Pancreas (tissue), 10 donors: ENCODE data around the gene CRYM. TPM values are rescaled to one million over a fixed set of nuclear protein-coding genes. Genes with fewer than 3 reads are reported as not detected.
A peak's percentile ranks its signal among the peaks of the same experiment; 100 is the strongest.

Experiments used
- ATAC-seq, 4 donors: fragments of 200-7000 bp; cut with Tn5 transposase; one replicate each; pipeline versions ENCODE4 v1.8.0 to v1.9.1; 2020; ENCODE audit warnings: mild to moderate bottlenecking in 4 of 4, moderate library complexity in 4 of 4
- DNase-seq, 6 donors: peaks; one replicate each; pipeline ENCODE4 v3.0.0-alpha.2; 2020
- FAIRE-seq: peaks from 2 replicates; lab custom pipeline; 2012; peaks lifted over from hg19 to GRCh38; lab: Jason Lieb, UNC
- H3K27ac ChIP-seq, 4 donors: fragments of 200-600 bp; sonication (generic); 1 replicate in 3 of 4; 2 replicates in 1 of 4; pipeline versions ENCODE4 v1.5.0 to v1.8.0; 2020
- H3K27me3 ChIP-seq, 4 donors: fragments of 200-600 bp; one replicate each; pipeline ENCODE4 v1.8.0; 2021
- H3K36me3 ChIP-seq, 3 donors: fragments of 200-600 bp; sonication (generic) in 1 of 3; one replicate each; pipeline versions ENCODE4 v1.5.0 to v1.8.0; 2020 to 2021
- H3K4me1 ChIP-seq, 3 donors: fragments of 200-600 bp; one replicate each; pipeline ENCODE4 v1.8.0; 2021
- H3K4me3 ChIP-seq, 4 donors: fragments of 200-600 bp; sonication (generic) in 2 of 4; one replicate each; pipeline versions ENCODE4 v1.5.0 to v1.8.0; 2020 to 2021
- H3K9me3 ChIP-seq, 4 donors: fragments of 200-600 bp; one replicate each; pipeline ENCODE4 v1.8.0; 2021
- WGBS, 2 donors: extraction: QIAGEN DNeasy Blood & Tissue Kit; methylation state at CpG; one replicate each; pipeline ENCODE4 v1.1.7; 2013; 5-methylcytosine and 5-hydroxymethylcytosine counted together
- intact Hi-C, 3 donors: fragments of 100-400 bp; cut with DNase I; formaldehyde crosslinking; loops; one replicate each; pipeline versions ENCODE4 v1.11.1 to v1.14.2; 2022
- polyA plus RNA-seq, 2 donors: library from polyadenylated mRNA; stranded (reverse); fragments of 200-250 nt; gene quantifications; one replicate each; pipeline ENCODE4 v1.2.3, GENCODE V29; 2013
- total RNA-seq, 6 donors: library from RNA; stranded (reverse); fragmentation: NEBNext Ultra II Directional in 4 of 6; extraction: Animal tissue kit (Norgen Biotek cat#: 25700) in 4 of 6; gene quantifications; one replicate each; pipeline versions ENCODE4 v1.2.1 to v1.2.4, GENCODE V29; 2021 to 2023
- TF ChIP-seq, protein P1 (sequence below), 4 donors: fragments of 200-600 bp; sonication (generic) in 3 of 4; IDR thresholded peaks; one replicate each; pipeline versions ENCODE4 v1.5.0 to v1.8.0; 2021; ENCODE audit warnings: antibody characterized with exemption in 4 of 4
- donor health status: healthy with polysubstance abuse.
- donor health status: DM: no; HTN: no; CAD: no; lungs with moderate emphysema.
- donor health status: DM: no; HTN: no; CAD: no.
- donor health status: control.
- donor health status: control.
- donor health status: Bipolar disorder and iron deficiency.
- donor health status: DM: yes; HTN: yes; CAD: no.
- donor health status: DM: no; HTN: no; CAD: no.
- donor health status: DM: no; HTN: no; CAD: no.
- donor health status: DM: yes; HTN: yes; CAD: no.

Gene CRYM
- total and polyA plus RNA-seq, 8 donors: 0.09 to 0.22 (median 0.16) TPM; not detected in 3

GRCh38 chr16:21265104-21265837 is 12.8 kb downstream of the CRYM start:
- TF ChIP-seq, protein P1, sequence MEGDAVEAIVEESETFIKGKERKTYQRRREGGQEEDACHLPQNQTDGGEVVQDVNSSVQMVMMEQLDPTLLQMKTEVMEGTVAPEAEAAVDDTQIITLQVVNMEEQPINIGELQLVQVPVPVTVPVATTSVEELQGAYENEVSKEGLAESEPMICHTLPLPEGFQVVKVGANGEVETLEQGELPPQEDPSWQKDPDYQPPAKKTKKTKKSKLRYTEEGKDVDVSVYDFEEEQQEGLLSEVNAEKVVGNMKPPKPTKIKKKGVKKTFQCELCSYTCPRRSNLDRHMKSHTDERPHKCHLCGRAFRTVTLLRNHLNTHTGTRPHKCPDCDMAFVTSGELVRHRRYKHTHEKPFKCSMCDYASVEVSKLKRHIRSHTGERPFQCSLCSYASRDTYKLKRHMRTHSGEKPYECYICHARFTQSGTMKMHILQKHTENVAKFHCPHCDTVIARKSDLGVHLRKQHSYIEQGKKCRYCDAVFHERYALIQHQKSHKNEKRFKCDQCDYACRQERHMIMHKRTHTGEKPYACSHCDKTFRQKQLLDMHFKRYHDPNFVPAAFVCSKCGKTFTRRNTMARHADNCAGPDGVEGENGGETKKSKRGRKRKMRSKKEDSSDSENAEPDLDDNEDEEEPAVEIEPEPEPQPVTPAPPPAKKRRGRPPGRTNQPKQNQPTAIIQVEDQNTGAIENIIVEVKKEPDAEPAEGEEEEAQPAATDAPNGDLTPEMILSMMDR (IDR thresholded peaks at IDR 0.05): no peak
- intact Hi-C loops: no loop called here
- FAIRE-seq: no peak

GRCh38 chr16:21264571-21265036 is 13.5 kb downstream of the CRYM start:
- Histone ChIP-seq H3K4me1 (peaks cover 0 to 3% (median 0%) of the 10 kb centered on the region in 3 donors), H3K4me3 (no peak overlapping the region), H3K36me3 (no peaks in the 10 kb centered on the region), H3K27me3 (no peaks in the 10 kb centered on the region), H3K9me3 (no peaks in the 10 kb centered on the region), H3K27ac (no peak overlapping the region)
- intact Hi-C loops: no loop called here
- DNase-seq: no peak
- TF ChIP-seq, protein P1 (IDR thresholded peaks at IDR 0.05): no peak
- WGBS, 2 donors: 69 to 86% methylated on average over 4 of the region's 4 CpGs
- ATAC-seq: no peak
- no peak for FAIRE-seq

More at GRCh38 chr16:21265104-21265837, 12.8 kb downstream of the CRYM start:
- no peak for ATAC-seq
- no peaks in the 10 kb centered on the region for H3K27me3 ChIP-seq
- H3K27ac ChIP-seq: no peak overlapping the region
- H3K4me3 ChIP-seq: no peak overlapping the region
- DNase-seq: no peak
- no peaks in the 10 kb centered on the region for H3K36me3 ChIP-seq
- peaks cover 0 to 3% (median 0%) of the 10 kb centered on the region in 3 donors for H3K4me1 ChIP-seq
- 84 to 88% methylated on average over 9 of the region's 9 CpGs for WGBS, 2 donors
- no peaks in the 10 kb centered on the region for H3K9me3 ChIP-seq

DNA sequence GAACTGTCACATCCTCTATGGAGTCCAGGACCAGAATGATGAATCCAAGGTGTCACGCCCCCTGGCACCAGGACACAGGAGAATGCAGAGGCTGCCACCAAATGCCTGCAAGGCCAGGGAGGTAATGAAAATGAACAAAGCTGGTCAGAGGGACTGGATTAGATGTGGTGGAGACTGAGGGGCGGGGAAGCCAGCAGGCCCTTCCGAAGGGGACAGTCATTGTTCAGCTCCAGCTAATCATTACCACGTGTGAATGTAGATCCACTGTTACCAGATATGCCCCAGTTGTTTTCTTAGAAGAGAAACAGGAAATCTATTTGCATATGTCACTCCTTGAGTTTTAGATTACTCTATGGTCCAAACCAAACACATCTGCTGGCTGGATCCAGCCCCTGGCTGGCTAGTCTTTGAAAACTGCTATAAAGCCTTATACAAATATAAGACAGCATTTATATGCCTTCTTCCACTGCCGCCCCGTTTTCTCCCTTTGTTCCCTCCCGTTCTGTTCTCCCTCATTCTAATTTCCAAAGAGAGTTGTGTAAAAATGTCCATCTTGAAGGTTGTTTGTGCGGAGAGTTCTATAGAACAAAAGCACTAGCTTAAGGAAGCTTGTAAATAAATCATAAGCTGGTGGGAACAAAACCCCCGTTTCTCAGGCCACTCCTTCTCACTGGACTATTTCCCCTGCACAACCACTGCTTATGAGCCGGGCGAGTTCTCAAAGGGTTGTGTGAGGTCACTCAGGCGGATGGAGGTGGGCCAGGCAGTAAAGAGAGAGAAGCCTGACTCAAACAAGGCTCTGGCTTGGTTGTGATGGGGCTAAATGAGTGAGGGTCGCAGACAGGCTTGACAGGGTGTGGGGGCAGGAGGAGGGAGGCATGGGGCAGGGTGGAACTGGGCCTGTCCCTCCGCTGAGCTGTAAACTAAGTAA is 14.2 kb downstream of the CRYM start:
- peak in 2 of 4 donors; percentile 15 to 21 for ATAC-seq
- no peak for DNase-seq
- 53 to 58% methylated on average over 14 of the region's 14 CpGs for WGBS, 2 donors

GRCh38 chr16:21262779-21263639 is 15.1 kb downstream of the CRYM start:
- no peak for DNase-seq
- TF ChIP-seq, protein P1 (IDR thresholded peaks at IDR 0.05): no peak
- peaks cover 0 to 3% (median 0%) of the 10 kb centered on the region in 3 donors for H3K4me1 ChIP-seq
- intact Hi-C loops: no loop called here
- ATAC-seq: no peak
- no peaks in the 10 kb centered on the region for H3K27me3 ChIP-seq
- H3K36me3 ChIP-seq: no peaks in the 10 kb centered on the region
- FAIRE-seq: no peak
- H3K27ac ChIP-seq: no peak overlapping the region
- 76 to 79% methylated on average over 12 of the region's 12 CpGs for WGBS, 2 donors
- H3K4me3 ChIP-seq: no peak overlapping the region
- H3K9me3 ChIP-seq: no peaks in the 10 kb centered on the region

More for the DNA sequence above, 14.2 kb downstream of the CRYM start:
- FAIRE-seq: no peak
- no peak overlapping the region for H3K4me3 ChIP-seq
- H3K36me3 ChIP-seq: no peaks in the 10 kb centered on the region
- H3K9me3 ChIP-seq: no peaks in the 10 kb centered on the region
- peaks cover 0 to 3% (median 0%) of the 10 kb centered on the region in 3 donors for H3K4me1 ChIP-seq
- intact Hi-C loops: no loop called here
- H3K27ac ChIP-seq: no peak overlapping the region
- H3K27me3 ChIP-seq: no peaks in the 10 kb centered on the region
- TF ChIP-seq, protein P1 (IDR thresholded peaks at IDR 0.05): no peak
